ENCODE results near the gene ITGB1BP1. TPM values are rescaled to one million over a fixed set of nuclear protein-coding genes. Genes with fewer than 3 reads are reported as not detected.

ITGB1BP1 gene
- total and polyA plus RNA-seq, 2 of the 13 experiments (the other 11 are each of a cell fraction or from before 2014, with no cell fraction given), result 106 to 108 TPM

DNA sequence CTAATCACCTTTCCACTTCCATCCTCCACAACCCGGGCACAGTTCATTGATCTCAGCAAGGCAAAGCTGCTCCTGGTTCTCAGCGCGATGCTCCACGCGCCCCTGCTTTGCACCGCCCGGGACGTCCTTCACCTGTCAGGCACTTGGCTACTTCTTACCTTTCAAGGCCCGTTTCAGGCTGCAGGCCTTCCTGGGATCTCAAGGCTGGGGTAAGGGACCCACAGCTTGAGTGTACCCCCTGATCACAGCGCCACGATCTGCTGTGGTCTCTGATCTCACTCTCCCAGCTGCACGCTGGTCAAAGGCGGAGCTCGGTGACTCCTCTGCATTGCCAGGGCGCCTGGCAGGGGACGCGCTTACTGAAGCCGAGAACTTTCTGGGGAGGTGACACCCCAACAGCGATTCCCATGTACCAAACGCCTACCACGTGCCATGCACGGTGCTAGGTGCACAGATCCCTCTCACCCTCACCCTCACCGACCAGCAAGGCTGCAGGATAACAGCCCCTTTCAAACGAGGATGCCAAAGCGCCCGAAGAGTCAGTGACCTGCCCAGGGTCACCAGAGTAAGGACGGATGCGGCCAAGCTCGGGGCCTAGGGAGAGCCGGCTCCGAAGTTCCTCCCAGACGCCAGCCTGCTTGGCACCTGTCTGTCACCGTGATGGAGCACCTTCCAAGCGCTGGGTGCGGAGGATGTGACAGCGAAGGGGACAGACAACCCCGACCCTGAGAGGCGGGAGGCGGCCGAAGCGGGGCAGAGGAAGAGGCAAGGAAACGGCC is 818 bp downstream of the ITGB1BP1 start (continued):
- TF ChIP-seq, protein P1, sequence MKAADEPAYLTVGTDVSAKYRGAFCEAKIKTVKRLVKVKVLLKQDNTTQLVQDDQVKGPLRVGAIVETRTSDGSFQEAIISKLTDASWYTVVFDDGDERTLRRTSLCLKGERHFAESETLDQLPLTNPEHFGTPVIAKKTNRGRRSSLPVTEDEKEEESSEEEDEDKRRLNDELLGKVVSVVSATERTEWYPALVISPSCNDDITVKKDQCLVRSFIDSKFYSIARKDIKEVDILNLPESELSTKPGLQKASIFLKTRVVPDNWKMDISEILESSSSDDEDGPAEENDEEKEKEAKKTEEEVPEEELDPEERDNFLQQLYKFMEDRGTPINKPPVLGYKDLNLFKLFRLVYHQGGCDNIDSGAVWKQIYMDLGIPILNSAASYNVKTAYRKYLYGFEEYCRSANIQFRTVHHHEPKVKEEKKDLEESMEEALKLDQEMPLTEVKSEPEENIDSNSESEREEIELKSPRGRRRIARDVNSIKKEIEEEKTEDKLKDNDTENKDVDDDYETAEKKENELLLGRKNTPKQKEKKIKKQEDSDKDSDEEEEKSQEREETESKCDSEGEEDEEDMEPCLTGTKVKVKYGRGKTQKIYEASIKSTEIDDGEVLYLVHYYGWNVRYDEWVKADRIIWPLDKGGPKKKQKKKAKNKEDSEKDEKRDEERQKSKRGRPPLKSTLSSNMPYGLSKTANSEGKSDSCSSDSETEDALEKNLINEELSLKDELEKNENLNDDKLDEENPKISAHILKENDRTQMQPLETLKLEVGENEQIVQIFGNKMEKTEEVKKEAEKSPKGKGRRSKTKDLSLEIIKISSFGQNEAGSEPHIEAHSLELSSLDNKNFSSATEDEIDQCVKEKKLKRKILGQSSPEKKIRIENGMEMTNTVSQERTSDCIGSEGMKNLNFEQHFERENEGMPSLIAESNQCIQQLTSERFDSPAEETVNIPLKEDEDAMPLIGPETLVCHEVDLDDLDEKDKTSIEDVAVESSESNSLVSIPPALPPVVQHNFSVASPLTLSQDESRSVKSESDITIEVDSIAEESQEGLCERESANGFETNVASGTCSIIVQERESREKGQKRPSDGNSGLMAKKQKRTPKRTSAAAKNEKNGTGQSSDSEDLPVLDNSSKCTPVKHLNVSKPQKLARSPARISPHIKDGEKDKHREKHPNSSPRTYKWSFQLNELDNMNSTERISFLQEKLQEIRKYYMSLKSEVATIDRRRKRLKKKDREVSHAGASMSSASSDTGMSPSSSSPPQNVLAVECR (CRISPR knock-in tag; IDR thresholded peaks at IDR 0.05; ENCODE audit: borderline replicate concordance), result peak; percentile 31; the same call in 1 of the 2 replicates
- no peak for TF ChIP-seq YEATS4 (CRISPR knock-in tag; IDR thresholded peaks at IDR 0.05; ENCODE audit: borderline replicate concordance)
- TF ChIP-seq NCOA1 (CRISPR knock-in tag; IDR thresholded peaks at IDR 0.05), result no peak; the same call in 1 of the 2 replicates
- TF ChIP-seq MZF1 (CRISPR knock-in tag; IDR thresholded peaks at IDR 0.05; ENCODE audit: borderline replicate concordance), result no peak; the same call in 1 of the 2 replicates
- TF ChIP-seq ZNF350 (CRISPR knock-in tag; IDR thresholded peaks at IDR 0.05; ENCODE audit: borderline replicate concordance, low read depth), result no peak; the same call in 1 of the 2 replicates
- TF ChIP-seq SNAI1 (CRISPR knock-in tag; IDR thresholded peaks at IDR 0.05; ENCODE audit: borderline replicate concordance), result no peak
- no peak; the same call in 1 of the 2 replicates for TF ChIP-seq ZNF329 (CRISPR knock-in tag; IDR thresholded peaks at IDR 0.05; ENCODE audit: low read depth)
- TF ChIP-seq, protein P2, sequence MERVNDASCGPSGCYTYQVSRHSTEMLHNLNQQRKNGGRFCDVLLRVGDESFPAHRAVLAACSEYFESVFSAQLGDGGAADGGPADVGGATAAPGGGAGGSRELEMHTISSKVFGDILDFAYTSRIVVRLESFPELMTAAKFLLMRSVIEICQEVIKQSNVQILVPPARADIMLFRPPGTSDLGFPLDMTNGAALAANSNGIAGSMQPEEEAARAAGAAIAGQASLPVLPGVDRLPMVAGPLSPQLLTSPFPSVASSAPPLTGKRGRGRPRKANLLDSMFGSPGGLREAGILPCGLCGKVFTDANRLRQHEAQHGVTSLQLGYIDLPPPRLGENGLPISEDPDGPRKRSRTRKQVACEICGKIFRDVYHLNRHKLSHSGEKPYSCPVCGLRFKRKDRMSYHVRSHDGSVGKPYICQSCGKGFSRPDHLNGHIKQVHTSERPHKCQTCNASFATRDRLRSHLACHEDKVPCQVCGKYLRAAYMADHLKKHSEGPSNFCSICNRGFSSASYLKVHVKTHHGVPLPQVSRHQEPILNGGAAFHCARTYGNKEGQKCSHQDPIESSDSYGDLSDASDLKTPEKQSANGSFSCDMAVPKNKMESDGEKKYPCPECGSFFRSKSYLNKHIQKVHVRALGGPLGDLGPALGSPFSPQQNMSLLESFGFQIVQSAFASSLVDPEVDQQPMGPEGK (CRISPR knock-in tag; IDR thresholded peaks at IDR 0.05), result peak; percentile 9; the same call in 1 of the 2 replicates
- peak; percentile 8; the same call in 1 of the 2 replicates for TF ChIP-seq CEBPG (CRISPR knock-in tag; IDR thresholded peaks at IDR 0.05)
- TF ChIP-seq ZNF230 (CRISPR knock-in tag; IDR thresholded peaks at IDR 0.05), result no peak
- TF ChIP-seq ZNF225 (CRISPR knock-in tag; IDR thresholded peaks at IDR 0.05), result no peak; the same call in 1 of the 2 replicates
- TF ChIP-seq, protein P3, sequence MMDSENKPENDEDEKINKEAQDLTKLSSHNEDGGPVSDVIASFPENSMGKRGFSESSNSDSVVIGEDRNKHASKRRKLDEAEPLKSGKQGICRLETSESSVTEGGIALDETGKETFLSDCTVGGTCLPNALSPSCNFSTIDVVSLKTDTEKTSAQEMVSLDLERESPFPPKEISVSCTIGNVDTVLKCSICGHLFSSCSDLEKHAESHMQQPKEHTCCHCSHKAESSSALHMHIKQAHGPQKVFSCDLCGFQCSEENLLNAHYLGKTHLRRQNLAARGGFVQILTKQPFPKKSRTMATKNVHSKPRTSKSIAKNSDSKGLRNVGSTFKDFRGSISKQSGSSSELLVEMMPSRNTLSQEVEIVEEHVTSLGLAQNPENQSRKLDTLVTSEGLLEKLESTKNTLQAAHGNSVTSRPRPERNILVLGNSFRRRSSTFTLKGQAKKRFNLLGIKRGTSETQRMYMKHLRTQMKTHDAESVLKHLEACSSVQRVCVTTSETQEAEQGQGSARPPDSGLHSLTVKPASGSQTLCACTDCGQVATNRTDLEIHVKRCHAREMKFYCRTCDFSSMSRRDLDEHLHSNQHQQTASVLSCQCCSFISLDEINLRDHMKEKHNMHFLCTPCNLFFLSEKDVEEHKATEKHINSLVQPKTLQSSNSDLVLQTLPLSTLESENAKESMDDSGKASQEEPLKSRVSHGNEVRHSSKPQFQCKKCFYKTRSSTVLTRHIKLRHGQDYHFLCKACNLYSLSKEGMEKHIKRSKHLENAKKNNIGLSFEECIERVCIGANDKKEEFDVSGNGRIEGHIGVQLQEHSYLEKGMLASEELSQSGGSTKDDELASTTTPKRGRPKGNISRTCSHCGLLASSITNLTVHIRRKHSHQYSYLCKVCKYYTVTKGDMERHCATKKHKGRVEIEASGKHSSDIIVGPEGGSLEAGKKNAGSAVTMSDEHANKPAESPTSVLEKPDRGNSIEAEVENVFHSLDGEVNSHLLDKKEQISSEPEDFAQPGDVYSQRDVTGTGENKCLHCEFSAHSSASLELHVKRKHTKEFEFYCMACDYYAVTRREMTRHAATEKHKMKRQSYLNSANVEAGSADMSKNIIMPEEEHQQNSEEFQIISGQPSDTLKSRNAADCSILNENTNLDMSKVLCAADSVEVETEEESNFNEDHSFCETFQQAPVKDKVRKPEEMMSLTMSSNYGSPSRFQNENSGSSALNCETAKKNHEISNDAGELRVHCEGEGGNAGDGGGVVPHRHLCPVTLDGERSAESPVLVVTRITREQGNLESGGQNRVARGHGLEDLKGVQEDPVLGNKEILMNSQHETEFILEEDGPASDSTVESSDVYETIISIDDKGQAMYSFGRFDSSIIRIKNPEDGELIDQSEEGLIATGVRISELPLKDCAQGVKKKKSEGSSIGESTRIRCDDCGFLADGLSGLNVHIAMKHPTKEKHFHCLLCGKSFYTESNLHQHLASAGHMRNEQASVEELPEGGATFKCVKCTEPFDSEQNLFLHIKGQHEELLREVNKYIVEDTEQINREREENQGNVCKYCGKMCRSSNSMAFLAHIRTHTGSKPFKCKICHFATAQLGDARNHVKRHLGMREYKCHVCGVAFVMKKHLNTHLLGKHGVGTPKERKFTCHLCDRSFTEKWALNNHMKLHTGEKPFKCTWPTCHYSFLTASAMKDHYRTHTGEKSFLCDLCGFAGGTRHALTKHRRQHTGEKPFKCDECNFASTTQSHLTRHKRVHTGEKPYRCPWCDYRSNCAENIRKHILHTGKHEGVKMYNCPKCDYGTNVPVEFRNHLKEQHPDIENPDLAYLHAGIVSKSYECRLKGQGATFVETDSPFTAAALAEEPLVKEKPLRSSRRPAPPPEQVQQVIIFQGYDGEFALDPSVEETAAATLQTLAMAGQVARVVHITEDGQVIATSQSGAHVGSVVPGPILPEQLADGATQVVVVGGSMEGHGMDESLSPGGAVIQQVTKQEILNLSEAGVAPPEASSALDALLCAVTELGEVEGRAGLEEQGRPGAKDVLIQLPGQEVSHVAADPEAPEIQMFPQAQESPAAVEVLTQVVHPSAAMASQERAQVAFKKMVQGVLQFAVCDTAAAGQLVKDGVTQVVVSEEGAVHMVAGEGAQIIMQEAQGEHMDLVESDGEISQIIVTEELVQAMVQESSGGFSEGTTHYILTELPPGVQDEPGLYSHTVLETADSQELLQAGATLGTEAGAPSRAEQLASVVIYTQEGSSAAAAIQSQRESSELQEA (CRISPR knock-in tag; IDR thresholded peaks at IDR 0.05; ENCODE audit: not compliant biosample characterization), result no peak
- TF ChIP-seq, protein P4, sequence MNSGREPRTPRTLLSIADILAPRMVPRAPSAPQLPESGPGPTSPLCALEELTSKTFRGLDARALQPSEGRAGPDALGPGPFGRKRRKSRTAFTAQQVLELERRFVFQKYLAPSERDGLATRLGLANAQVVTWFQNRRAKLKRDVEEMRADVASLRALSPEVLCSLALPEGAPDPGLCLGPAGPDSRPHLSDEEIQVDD (CRISPR knock-in tag; IDR thresholded peaks at IDR 0.05; ENCODE audit: borderline replicate concordance), result peak; percentile 87; the same call in 1 of the 2 replicates

Measured in HepG2 (cell line).